GM13977 (cell line): ENCODE results near the gene CACNA1C.

ENCODE experiments used
- DNase-seq: peaks from one replicate; pipeline ENCODE4 v3.0.0; 2012; ENCODE audit warnings: low spot score
- CTCF ChIP-seq: IDR thresholded peaks from 2 replicates; pipeline ENCODE4 v1.5.1; 2012; ENCODE audit warnings: mild to moderate bottlenecking, control low read depth; ENCODE audit not compliant: insufficient read depth; ENCODE audit errors: extremely low read depth, missing control alignments
- in situ Hi-C: fragments of 300-500 bp; cut with MboI; formaldehyde crosslinking; loops from one replicate; pipeline ENCODE4 v1.12.0; 2022; ENCODE audit warnings: low sequenced_read_pairs, low pct_unique_long_range_greater_than_20kb, mixed read lengths, inconsistent platforms; ENCODE audit not compliant: unreplicated experiment

Gene CACNA1C

GRCh38 chr12:2240390-2240789 lies 187.6 kb downstream of the CACNA1C start:
- no peak for DNase-seq
- in situ Hi-C loops: no loop called here
- TF ChIP-seq CTCF: no peak

DNA sequence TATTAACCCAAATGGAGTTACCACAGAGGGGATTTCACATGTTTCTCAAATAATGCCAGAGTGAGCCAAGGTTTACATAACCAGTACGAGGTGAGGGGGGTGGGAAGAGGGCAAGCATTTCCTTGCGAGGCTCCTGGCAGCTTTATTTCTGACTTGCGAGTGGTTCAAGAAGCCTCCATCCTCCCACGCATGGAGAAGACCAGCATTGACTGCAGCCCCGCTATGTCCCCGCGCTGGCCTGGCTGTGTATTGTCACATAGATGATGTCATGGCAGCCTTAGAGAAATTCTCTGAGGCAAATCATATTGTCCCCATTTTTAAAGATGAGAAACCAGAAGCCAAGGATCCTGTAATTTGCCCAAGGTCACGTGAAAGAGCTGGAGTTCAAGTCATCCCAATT lies 188.2 kb downstream of the CACNA1C start:
- no peak for TF ChIP-seq CTCF
- no peak for DNase-seq
- in situ Hi-C loops: no loop called here

DNA sequence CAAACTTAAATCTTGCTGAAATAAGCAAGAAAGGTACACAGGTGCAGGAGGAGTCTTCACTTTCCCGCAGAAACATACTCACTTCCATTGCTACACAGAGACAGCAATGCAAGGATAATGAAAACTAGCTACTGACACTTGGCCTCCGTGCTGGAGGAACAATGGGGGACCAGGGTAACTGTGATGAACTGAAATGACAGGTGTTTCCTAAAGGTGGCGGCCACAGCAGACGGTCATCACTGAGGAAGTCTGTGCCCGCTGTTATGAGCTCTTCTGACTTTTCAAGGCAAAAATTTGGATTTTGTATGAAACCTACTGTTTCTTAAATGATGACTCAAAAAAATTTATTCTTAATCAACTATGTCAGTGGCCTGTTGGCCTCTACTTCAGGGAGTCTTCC lies 189.4 kb downstream of the CACNA1C start:
- no peak for TF ChIP-seq CTCF
- in situ Hi-C loops: no loop called here
- no peak for DNase-seq

GRCh38 chr12:2242816-2243215 lies 190.0 kb downstream of the CACNA1C start:
- DNase-seq: no peak
- in situ Hi-C loops: no loop called here
- no peak for TF ChIP-seq CTCF

DNA sequence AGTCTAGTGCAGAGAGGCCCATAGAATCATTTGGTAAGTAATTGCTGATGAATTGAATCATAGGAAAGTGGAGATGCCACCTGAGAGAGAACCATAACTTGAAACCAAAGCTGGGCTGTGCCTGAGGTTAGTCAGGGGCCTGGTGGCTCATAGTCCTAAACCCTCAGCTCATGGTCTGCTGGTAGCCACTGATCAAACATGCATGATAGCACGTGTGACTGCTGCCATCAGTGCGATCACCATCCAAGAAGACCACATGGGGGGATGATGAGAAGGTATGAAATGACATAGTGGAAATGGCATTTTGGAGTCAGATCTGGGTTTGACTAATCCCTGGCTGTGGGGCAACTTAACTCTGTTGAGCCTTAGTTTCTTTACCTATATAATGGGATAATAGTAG lies 190.5 kb downstream of the CACNA1C start:
- DNase-seq: no peak
- in situ Hi-C loops: no loop called here
- TF ChIP-seq CTCF: no peak

GRCh38 chr12:2244013-2244861 lies 191.4 kb downstream of the CACNA1C start:
- in situ Hi-C loops: no loop called here
- DNase-seq: no peak
- no peak for TF ChIP-seq CTCF
